PC-3 (cell line): Measurements from ENCODE around the gene CDK5RAP3. TPM values are rescaled to one million over a fixed set of nuclear protein-coding genes. Genes with fewer than 3 reads are reported as not detected.
"Not testable (repeated sequence)": the region's sequence is repeated elsewhere in the genome, so short reads cannot be mapped to it uniquely, and the experiment has no call there.

Experiments
- ATAC-seq: fragments of 200-7000 bp; cut with Tn5 transposase; 2 replicates; pipeline ENCODE4 v1.9.1; 2020; ENCODE audit warnings: mild to moderate bottlenecking, moderate library complexity
- BruUV-seq: library from RNA; stranded (reverse); fragments of 400-500 nt; replicated peaks from 2 replicates; lab custom pipeline; 2021; lab: Mats Ljungman, UMichigan
- CTCF ChIA-PET: fragments of 300-600 bp; sonication (Branson Sonifier 250); formaldehyde crosslinking; loops from one replicate; lab custom pipeline; 2022; ENCODE audit warnings: antibody characterized with exemption; lab: Charles Lee
- POLR2A ChIA-PET: fragments of 300-600 bp; sonication (Branson Sonifier 250); formaldehyde crosslinking; loops from one replicate; lab custom pipeline; 2022; ENCODE audit warnings: antibody characterized with exemption; ENCODE audit not compliant: unreplicated experiment; lab: Charles Lee
- DNase-seq: peaks from one replicate; pipeline ENCODE4 v3.0.0-alpha.2; 2015
- H2AFZ ChIP-seq: fragments of 300-600 bp; sonication (generic); 2 replicates; pipeline ENCODE4 v1.6.0; 2016; ENCODE audit warnings: antibody characterized with exemption, low read length
- H3F3A ChIP-seq: fragments of 300-600 bp; sonication (generic); one replicate; pipeline ENCODE4 v1.6.0; 2017; ENCODE audit warnings: antibody characterized with exemption, low read length, control low read depth, mild to moderate bottlenecking; ENCODE audit not compliant: unreplicated experiment
- H3K27ac ChIP-seq: fragments of 300-600 bp; sonication (generic); 2 replicates; pipeline ENCODE4 v1.5.1; 2016; ENCODE audit warnings: mild to moderate bottlenecking, low read length
- H3K27me3 ChIP-seq: fragments of 300-600 bp; sonication (generic); 2 replicates; pipeline ENCODE4 v1.6.1; 2016; ENCODE audit warnings: low read length, mixed read lengths
- H3K36me3 ChIP-seq: fragments of 300-600 bp; sonication (generic); 2 replicates; pipeline ENCODE4 v1.6.1; 2016; ENCODE audit warnings: low read depth, mixed run types, low read length, mixed read lengths
- H3K4me1 ChIP-seq: fragments of 300-600 bp; sonication (generic); 2 replicates; pipeline ENCODE4 v1.5.1; 2016; ENCODE audit warnings: low read length; ENCODE audit not compliant: insufficient read depth
- H3K4me2 ChIP-seq: fragments of 300-600 bp; sonication (generic); 2 replicates; pipeline ENCODE4 v1.6.0; 2016; ENCODE audit warnings: low read length
- H3K4me3 ChIP-seq: fragments of 300-600 bp; sonication (generic); 2 replicates; pipeline ENCODE4 v1.5.1; 2016; ENCODE audit warnings: mild to moderate bottlenecking, low read length, mixed read lengths
- H3K79me2 ChIP-seq: fragments of 300-600 bp; sonication (generic); 2 replicates; pipeline ENCODE4 v1.6.1; 2017; ENCODE audit warnings: low read length, mixed read lengths
- H3K9ac ChIP-seq: fragments of 300-600 bp; sonication (generic); 2 replicates; pipeline ENCODE4 v1.6.0; 2016; ENCODE audit warnings: mild to moderate bottlenecking, low read length
- H3K9me2 ChIP-seq: fragments of 300-600 bp; sonication (generic); replicated peaks from 2 replicates; pipeline ENCODE4 v1.6.1; 2016; ENCODE audit warnings: mixed run types, low read length, mixed read lengths
- H3K9me3 ChIP-seq: fragments of 300-600 bp; sonication (generic); 2 replicates; pipeline ENCODE4 v1.6.1; 2016; ENCODE audit warnings: low read length, mixed read lengths
- H4K20me1 ChIP-seq: fragments of 300-600 bp; sonication (generic); 2 replicates; pipeline ENCODE4 v1.6.1; 2016; ENCODE audit warnings: low read length, mixed read lengths
- CTCF ChIP-seq: fragments of 300-600 bp; sonication (generic); conservative IDR thresholded peaks from 2 replicates; pipeline ENCODE4 v1.5.1; 2017; ENCODE audit warnings: antibody characterized with exemption, low read depth, mild to moderate bottlenecking, low read length
- EZH2 ChIP-seq: fragments of 300-600 bp; sonication (generic); IDR thresholded peaks from one replicate; pipeline ENCODE4 v1.6.1; 2017; ENCODE audit warnings: antibody characterized with exemption, mild to moderate bottlenecking, low read length; ENCODE audit not compliant: unreplicated experiment
- EZH2phosphoT487 ChIP-seq: fragments of 300-600 bp; sonication (generic); IDR thresholded peaks from 2 replicates; pipeline ENCODE4 v1.6.1; 2018; ENCODE audit warnings: mild to moderate bottlenecking, antibody characterized with exemption, low read length, borderline replicate concordance
- intact Hi-C: fragments of 100-400 bp; cut with micrococcal nuclease; formaldehyde crosslinking; loops from 2 replicates; pipeline ENCODE4 v1.9.0; 2023
- total RNA-seq: library from RNA; depleted of rRNA; stranded (reverse); fragments of >200 nt; gene quantifications from 2 replicates; pipeline ENCODE4 v1.2.3, GENCODE V29; 2014

CDK5RAP3 gene
- total RNA-seq, 1 experiment from 2014 or later = 193 TPM

GRCh38 chr17:48001197-48001596, 30.3 kb downstream of the CDK5RAP3 start:
- Histone ChIP-seq H3K79me2 (no peaks in the 10 kb centered on the region), H3K4me3 (no peak overlapping the region), H2AFZ (no peak overlapping the region), H3K4me2 (no peak overlapping the region), H4K20me1 (no peaks in the 10 kb centered on the region), H3K27me3 (no peaks in the 10 kb centered on the region), H3K9ac (no peak overlapping the region), H3F3A (no peaks in the 10 kb centered on the region), H3K9me3 (no peaks in the 10 kb centered on the region), H3K4me1 (peaks cover 53% of the 10 kb centered on the region), H3K27ac (peak overlapping the region; percentile 97), H3K36me3 (no peaks in the 10 kb centered on the region), H3K9me2 (no peaks in the 10 kb centered on the region)
- ChIA-PET POLR2A (interaction anchor here (0.7 kb wide), 1 partner anchor 60 kb away, joined by 20 read pairs; no protein-coding TSS in a partner anchor), CTCF (interaction anchor here (0.6 kb wide), 1 partner anchor 18 kb away, joined by 9 read pairs; no protein-coding TSS in a partner anchor)
- DNase-seq (no peak), ATAC-seq (no peak)
- no TSS peak for BruUV-seq
- TF ChIP-seq CTCF (no peak), EZH2phosphoT487 (no peak), EZH2 (no peak)
- intact Hi-C loops = no loop called here

DNA sequence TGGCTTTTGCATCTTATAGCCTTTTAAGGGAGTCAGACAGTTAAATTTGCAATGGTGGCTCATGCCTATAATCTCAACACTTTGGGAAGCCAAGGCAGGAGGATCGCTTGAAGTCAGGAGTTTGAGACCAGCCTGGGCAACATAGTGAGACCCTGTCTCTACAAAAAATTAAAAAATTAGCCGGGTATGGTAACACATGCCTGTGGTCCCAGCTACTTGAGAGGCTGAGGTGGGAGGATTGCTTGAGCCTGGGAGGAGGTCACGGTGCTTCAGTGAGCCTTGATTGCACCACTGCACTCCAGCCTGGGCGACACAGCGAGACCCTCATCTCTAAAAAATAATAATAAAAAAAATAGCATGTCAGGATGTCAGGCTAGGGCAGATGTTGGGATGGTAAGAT, 30.7 kb downstream of the CDK5RAP3 start:
- intact Hi-C loops = loop anchor here (2.0 kb wide), 1 partner anchor 31 kb away; the partner anchor contains the start of gene CDK5RAP3

DNA sequence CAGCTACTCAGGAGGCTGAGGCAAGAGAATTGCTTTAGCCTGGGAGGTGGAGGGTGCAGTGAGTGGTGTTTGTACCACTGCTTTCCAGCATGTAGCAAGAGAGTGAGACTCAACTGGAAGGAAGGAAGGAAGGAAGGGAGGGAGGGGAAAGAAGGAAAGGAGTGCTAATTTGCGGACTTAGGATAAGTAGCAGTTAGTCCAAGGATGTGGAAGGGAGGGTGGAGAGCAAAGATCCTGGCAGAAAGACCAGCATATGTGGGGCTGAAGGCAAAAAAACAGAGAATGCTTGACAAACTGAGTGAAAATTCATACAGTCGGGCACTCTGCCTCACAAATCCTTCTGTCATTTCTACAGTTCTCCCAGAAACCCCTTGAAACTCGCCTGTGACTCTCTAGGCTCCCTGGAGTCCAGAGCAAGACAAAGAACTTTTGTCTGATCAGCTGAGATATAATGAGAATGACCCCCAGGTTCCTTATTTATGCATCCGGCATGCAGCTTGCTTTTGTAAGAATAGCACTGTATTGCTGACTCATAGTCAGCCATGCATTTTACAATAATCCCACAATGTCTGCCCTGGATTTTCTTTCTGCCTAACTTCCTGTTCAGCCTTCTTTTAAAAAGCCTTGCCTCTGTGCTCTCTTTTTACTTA, 31.5 kb downstream of the CDK5RAP3 start:
- Histone ChIP-seq H3K27me3 (no peaks in the 10 kb centered on the region), H3K9me2 (no peaks in the 10 kb centered on the region), H3K4me2 (peak overlapping the region; percentile 74), H3K36me3 (no peaks in the 10 kb centered on the region), H3K4me3 (peak overlapping the region; percentile 29; the same call in 1 of the 2 replicates), H3K9ac (peak overlapping the region; percentile 82), H3K79me2 (no peaks in the 10 kb centered on the region), H2AFZ (peak overlapping the region; percentile 73), H4K20me1 (no peaks in the 10 kb centered on the region), H3K4me1 (peaks cover 54% of the 10 kb centered on the region), H3K27ac (peak overlapping the region; percentile 97), H3F3A (no peaks in the 10 kb centered on the region), H3K9me3 (no peaks in the 10 kb centered on the region)
- intact Hi-C loops = loop anchor here (2.0 kb wide), 1 partner anchor 32 kb away; the partner anchor contains the start of gene CDK5RAP3
- ChIA-PET POLR2A (interaction anchor here (0.6 kb wide), 1 partner anchor 31 kb away, joined by 3 read pairs; the partner anchor contains the start of gene CDK5RAP3), CTCF (interaction anchor here (0.9 to 1.0 kb wide), 3 partner anchors 23 to 53 kb away, joined by 3 to 8 read pairs (median 6); partner anchors contain the start of gene CDK5RAP3)
- DNase-seq (peak; percentile 94), ATAC-seq (peak; percentile 87)
- BruUV-seq = TSS peak; percentile 20
- TF ChIP-seq EZH2 (no peak), CTCF (no peak)

More for the DNA sequence above, 30.7 kb downstream of the CDK5RAP3 start:
- H3K79me2 ChIP-seq, POLR2A ChIA-PET, H2AFZ ChIP-seq, H3K36me3 ChIP-seq, H3K9me2 ChIP-seq, H3K4me3 ChIP-seq, H4K20me1 ChIP-seq, DNase-seq, H3K9me3 ChIP-seq, BruUV-seq, CTCF ChIA-PET, H3K27me3 ChIP-seq, H3K4me2 ChIP-seq, H3F3A ChIP-seq, ATAC-seq: not testable (repeated sequence)
- Histone ChIP-seq H3K27ac (peak overlapping the region; percentile 97), H3K9ac (peak overlapping the region; percentile 82), H3K4me1 (peaks cover 54% of the 10 kb centered on the region)
